ENCODE data around the gene DNAJC18.

DNAJC18 gene

DNA sequence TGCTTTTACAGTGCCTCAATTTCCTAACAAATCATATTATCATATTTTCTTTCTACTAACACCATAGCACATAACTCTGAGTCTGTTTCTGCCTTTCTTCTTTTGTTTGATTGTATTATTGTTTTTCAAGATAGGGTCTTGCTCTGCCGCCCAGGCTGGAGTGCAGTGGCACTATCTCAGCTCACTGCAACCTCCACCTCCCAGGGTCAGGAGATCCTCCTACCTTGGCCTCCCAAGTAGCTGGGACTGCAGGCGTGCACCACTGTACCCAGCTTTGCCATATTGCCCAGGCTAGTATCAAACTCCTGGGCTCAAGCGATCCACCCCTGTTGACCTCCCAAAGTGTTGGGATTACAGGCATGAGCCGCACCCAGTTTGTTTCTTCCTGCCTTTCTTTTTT, 78.9 kb downstream of the DNAJC18 start:
- no peak for DNase-seq
